Stimulated activated CD4-positive, alpha-beta T cell treated with anti-CD3 and anti-CD28 coated beads, Interleukin-15, amount 100 ng/mL, for 24 hours (primary cell): ENCODE data around the gene CYP3A4.
"Not testable (repeated sequence)": the region's sequence is repeated elsewhere in the genome, so short reads cannot be mapped to it uniquely, and the experiment has no call there.

Experiments
- DNase-seq: peaks from one replicate; pipeline ENCODE4 v3.0.0-alpha.2; 2020

CYP3A4 gene

DNA sequence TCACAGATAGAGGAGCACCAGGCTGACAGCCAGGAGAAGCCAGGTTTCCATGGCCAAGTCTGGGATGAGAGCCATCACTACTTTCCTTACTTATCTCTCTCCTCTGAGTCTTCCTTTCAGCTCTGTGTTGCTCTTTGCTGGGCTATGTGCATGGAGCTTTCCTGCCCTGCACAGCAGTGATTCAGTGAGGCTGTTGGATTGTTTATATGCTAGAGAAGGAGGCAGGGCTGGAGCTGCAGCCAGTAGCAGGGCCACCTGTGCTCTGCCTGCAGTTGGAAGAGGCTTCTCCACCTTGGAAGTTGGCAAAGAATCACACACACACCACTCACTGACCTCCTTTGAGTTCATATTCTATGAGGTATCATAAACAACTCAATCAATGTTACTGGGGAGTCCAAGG is at the start of gene CYP3A4:
Gene CYP3A4, minus strand, starts transcription at position 178 of the 400 bp plus-strand sequence. Its CDS starts 103 bp downstream, at position 75.
- no peak for DNase-seq

DNA sequence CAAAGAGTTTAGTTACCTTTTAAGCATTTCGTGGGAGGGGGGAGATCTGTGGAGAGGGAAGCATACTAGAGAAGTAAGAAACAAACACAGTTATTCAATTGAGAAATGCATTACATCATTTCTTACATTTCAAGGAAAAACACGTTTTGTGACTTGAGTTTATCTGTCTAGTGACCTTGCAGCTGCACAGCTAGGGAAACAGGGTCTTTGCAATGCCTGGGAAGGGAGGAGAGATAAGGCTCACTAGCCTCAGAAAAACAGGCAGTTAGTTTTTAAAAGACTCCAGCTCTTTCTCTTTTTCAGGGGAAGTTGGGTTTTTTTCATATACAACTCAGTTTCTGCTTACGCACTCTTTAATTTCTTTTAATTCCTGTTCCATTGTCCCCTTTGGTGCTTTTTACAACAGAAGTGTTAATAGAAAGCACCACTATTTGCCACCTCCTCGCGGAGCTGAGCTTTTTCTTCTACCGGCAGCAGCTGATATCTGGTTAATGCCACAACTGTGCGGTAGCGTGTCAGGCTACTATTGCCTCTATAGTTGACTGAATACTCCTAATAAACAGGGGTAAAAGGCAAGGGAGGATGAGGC is 49.4 kb upstream of the CYP3A4 start:
- DNase-seq = no peak

DNA sequence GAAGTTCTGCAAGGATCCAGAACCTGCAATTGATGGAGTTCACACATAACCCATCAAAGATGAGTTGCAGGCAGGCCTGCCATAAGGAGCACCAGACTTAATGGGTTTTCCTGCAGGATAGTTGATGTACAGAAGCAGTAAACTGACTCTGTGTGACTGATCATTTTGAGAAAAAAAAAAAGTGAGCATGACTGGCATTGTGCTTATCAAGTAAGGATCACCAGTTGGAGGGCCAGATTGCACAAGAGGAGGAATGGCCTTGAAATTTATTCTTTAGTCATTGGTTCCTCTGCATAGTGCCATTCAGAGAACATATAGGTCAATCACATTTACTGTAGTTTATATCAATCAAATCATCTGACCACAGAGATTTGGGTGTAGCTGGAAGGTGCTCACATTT is 47.6 kb upstream of the CYP3A4 start:
- DNase-seq = no peak

DNA sequence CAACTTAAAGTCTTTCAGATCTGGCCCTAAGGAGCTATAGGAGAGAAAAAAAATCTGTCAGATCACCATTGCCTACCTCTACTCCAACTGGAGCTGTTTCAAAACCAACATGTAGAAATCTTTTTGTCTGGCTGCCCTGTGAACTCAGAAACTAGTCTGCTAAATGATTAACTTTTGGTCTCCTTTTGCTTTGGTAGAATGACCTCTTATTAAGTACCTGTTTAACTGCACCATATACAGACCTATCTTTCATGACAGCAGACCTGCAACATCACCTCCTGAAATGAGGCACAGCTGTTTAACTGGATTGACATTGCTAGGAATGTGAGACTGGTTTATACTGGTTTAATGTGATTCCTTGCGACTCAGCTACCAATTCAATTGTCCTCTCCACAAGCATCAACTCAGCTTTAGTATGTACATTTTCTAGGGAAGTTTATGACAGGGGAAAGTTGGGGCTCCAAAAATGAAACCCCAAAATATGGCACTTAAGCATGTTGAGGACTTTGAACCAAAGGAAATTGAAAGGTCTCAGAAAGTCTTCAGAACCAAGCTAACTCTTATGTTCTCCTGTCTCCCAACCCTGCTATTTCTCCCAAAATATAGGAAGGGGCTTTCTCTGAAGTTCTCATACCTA is 45.7 kb upstream of the CYP3A4 start:
- no peak for DNase-seq

DNA sequence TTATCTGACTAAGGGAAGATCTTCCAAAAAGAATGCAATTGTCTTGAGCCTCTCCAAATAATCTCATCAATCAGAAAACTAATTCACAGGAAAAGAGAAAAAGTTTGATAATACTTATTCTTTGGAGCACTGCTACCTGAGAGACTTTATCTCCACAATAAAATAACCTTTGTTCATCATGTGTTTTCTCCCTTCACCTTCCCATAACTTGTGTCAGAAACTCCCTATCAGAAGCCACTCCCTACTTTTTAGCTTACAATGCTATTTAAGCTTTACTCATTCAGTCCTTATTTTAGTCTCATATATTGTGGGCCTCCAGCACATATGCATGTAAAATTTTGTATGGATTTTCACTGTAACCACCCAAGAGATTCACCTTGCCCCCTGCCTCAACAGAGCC is 44.8 kb upstream of the CYP3A4 start:
- DNase-seq = no peak

DNA sequence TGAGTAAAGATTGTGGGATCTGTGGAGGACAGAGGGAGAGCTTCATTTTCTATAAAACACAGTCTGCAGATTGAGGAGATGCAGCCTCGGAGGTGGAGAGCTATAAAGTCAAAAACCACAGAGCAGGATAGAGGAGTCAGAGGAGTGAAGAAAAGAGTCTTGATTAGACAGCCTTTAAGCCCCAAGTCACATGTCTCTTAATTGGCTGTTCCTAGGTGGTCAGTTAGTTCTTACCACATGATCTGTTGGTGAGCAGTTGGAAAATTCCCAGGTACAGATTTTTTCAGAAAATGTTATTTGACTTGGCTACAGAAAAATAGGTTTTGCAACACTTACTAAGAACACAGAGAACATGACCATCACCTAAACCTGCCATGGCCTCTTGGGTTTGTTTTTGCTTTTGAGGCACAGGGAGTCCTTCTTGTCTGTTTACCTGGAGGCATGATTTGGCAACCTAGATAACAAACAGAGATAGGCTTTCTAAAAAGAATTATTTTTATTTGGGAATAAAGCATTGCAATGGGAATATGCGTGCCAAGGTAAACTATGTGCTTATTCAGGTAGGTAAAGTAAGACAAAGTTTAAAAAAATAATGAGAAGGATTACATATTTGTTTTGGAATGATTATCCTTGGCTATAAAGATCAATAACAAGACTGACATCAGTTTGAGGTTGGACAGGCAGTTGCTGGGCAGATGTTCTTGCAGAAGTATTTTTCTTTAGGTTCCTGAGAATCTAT is 43.2 kb upstream of the CYP3A4 start:
- no peak for DNase-seq

DNA sequence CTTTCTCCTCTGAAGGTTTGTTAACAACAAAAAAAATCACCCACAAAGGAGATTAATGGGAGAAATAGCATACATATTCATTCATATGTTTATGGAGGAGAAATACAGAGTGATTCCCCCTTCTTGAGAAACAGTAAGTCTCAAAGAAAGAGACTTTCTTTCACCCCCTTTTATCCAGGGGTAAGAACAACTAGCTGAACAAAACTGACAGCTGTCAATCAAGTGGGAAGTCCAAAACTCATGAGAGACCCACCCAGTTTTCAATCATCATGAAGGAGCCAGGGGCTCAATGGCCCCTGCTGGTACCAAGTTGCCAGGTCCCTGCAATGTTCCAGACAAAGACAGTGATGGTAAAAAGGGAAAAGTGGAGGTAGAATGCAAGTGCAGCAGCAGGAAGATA is 41.9 kb upstream of the CYP3A4 start:
- no peak for DNase-seq

DNA sequence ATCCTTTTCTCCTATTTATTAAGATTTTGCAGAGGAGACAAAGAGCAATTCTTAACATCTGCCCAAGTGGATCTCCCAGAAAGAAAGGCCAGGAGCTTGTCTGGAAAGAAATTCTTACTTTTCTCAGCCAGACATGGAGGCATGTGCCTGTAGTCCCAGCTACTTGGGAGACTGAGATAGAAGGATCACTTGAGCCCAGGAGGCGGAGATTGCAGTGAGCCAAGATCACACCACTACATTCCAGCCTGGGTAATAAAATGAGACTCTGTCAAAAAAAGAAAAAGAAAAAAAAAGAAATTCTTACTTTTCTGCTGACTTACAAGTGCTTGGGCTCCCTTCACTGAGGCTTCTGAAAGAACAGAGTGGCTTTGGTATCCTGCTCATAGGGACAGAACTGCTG is 41.5 kb upstream of the CYP3A4 start:
- no peak for DNase-seq

DNA sequence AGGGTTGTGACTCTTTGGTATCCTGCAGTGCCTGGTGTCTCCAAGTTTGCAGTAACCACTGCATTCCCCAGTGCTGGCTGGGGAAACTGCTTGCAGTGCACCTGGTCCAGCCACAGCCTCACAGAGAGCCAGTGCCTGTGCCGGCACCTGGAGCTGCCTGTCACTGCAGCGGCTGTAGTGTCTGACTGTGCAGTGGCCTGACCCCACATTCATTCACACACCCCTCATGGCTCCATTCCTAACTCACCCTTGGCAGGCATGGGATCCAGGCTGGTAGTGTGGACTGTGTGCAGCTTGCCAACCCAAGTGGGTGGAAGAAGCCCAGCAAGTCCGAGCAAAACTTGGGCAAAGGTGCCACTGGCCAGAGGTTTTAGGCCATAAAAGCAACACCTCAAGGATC is 40.1 kb upstream of the CYP3A4 start:
- DNase-seq = no peak

DNA sequence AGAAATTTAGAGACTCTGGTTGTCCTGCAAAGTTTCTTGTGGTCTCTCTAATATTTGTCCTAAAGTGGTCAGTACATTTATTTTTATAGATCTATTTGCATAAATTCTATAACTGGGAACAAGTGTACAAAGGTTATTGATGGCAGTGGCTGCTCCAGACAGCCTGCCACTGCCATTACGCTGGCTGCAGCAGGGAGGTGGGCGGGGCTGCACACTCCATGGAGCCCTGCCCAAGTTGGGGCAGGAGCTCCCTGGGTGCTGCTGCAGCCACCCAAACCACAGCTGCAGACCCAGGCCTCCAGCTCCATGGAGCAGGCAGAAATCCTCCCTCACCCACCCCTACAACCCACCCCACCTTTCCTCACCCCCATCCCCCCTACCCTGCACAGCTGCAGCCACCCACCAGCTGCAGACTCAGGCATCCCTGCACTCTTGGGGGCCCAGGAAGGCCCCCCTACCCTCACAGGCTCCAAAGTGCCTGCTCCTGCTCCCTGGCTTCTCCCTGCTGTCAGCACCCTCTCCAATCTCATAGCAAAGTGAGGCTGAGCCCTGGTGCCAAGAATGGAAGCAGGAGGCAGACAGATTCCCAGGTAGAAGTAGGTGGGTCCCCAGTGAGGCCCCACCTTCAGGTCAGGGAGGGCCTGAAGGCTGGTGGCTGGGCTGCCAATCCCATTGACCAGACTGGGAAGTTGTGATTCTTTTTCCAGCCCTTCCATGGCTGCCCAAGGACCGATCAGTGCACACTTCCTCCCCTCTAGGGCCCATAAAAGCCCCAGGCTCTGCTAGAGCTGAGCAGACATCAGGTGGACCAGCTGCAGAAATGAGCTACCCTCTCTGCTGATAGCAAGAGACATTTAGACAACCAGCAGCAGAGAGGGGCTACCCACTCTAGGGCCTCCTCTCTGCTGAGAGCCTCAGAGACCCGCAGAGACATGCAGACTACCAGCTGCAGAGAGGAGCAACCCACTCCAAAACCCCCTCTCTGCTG is 39.0 kb upstream of the CYP3A4 start:
- DNase-seq = no peak

DNA sequence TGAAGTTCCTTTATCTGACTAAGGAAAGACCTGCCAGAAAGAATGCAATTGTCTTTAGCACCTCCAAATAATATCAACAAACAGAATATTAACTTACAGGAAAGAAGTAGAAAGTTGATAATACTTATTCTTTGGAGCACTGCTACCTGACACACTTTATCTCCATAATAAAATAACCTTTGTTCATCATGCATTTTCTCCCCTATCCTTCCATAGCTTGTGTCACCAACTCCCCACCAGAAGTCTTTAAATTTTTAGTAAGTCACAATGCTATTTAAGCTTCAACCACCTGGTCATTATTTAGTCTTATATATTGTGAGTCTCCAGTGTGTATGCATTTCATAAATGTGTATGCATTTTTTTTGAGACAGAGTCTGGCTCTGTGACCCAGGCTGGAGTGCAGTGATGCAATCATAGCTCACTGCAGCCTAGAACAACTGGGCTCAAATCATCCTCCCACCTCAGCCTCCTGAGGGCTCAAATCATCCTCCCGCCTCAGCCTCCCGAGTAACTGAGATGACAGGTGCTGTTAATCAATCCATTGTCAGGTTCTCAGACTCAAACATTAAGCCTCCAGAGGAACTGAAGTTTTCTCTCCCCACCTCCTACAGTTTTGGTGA is 36.5 kb upstream of the CYP3A4 start:
- DNase-seq = no peak

DNA sequence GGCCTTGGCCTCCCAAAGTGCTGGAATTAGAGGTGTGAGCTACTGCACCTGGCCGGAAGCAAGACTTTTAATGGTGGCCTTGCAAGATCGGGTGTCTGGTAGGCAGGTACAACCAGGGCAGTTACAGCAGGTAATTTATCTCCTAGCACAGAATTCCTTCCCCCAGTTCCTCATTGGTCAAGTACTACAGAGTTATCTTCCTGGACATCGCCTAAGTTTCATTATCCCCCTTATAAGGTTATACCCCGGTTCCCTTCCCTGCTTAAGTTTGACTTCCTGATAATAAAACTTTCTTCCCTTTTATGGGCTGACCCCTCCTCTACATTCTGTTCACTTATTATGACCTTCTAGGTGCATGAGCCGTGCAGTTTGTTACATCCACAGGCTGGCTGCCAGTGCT is 24.8 kb upstream of the CYP3A4 start:
- no peak for DNase-seq

DNA sequence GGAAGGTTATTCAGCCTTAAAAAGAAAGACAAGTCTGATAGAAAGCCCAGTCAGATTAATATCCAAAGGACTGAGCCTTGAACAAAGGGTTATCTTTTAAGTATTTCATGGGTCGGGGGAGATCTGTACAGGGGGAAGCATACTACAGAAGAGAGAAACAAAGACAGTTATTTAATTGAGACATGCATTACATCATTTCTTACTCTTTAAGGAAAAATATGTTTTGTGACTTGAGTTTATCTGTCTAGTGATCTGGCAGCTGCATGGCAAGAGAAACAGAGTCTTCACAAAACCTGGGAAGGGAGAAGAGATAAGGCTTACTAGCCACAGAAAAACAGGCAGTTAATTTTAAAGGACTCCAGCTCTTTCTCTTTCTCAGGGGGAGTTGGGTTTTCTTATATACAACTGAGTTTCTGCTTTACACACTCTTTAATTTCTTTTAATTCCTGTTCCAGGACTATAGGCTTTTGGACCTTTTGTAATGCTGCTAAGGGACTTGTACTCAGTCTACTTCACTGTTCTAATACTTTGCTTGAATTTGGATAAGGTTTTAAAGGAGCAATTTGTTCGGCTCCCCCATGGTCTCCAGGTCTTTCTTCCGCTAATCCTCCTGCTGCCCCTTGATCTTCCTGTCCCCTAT is 23.0 kb upstream of the CYP3A4 start:
- DNase-seq = no peak

DNA sequence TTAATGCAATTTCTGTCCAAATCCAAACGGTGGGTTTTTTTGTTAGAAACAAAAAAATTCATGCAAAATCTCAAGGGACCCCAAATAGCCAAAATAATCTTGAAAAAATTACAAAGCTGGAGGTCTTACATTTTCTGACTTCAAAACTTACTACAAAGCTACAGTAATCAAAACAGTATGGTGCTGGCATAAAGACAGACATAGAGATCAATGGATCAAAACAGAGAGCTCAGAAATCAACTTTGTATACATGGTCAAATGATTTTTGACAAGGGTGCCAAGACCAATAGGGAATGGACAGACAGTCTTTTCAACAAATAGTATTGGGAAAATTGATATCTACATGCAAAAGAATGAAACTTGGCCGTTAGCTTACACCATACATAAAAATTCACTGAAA is 21.7 kb upstream of the CYP3A4 start:
- no peak for DNase-seq

DNA sequence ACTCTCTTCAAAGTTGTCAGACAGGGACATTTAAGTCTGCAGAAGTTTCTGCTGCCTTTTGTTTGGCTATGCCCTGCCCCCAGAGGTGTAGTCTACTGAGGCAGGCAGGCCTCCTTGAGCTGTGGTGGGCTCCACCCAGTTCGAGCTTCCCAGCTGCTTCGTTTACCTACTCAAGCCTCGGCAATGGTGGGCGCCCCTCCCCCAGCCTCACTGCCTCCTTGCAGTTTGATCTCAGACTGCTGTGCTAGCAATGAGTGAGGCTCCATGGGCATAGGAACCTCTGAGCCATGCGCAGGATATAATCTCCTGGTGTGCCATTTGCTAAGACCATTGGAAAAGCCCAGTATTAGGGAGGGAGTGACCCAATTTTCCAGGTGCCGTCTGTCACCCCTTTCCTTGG is 19.1 kb upstream of the CYP3A4 start:
- DNase-seq = not testable (repeated sequence)

DNA sequence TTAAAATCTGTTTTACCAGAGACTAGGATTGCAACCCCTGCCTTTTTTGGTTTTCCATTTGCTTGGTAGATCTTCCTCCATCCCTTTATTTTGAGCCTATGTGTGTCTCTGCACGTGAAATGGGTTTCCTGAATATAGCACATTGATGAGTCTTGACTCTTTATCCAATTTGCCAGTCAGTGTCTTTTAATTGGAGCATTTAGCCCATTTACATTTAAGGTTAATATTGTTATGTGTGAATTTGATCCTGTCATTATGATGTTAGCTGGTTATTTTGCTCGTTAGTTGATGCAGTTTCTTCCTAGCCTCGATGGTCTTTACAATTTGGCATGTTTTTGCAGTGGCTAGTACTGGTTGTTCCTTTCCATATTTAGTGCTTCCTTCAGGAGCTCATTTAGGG is 17.4 kb upstream of the CYP3A4 start:
- DNase-seq = not testable (repeated sequence)

DNA sequence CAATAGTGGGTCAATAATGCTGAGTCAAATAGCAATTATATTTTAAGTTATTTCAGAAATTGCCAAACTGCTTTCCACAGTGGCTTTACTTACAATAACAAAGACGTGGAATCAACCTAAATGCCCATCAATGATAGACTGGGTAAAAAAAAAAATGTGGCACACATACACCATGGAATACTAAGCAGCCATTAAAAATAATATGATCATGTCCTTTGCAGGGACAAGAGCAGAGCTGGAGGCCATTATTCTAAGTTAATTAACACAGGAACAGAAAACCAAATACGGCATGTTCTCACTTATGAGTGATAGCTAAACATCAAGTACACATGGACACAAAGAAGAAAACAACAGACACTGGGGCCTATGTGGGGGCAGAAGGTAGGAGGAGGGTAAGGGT is 15.0 kb upstream of the CYP3A4 start:
- no peak for DNase-seq

DNA sequence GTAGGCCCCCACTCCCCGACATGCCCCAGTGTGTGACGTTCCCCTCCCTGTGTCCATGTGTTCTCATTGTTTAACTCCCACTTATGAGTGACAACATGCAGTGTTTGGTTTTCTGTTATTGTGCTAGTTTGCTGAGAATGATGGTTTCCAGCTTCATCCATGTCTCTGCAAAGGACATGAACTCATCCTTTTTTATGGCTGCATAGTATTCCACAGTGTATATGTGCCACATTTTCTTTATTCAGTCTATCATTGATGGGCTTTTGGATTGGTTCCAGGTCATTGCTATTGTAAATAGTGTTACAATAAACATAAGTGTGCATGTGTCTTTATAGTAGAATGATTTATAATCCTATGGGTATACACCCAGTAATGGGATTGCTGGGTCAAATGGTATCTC is 11.9 kb upstream of the CYP3A4 start:
- not testable (repeated sequence) for DNase-seq

DNA sequence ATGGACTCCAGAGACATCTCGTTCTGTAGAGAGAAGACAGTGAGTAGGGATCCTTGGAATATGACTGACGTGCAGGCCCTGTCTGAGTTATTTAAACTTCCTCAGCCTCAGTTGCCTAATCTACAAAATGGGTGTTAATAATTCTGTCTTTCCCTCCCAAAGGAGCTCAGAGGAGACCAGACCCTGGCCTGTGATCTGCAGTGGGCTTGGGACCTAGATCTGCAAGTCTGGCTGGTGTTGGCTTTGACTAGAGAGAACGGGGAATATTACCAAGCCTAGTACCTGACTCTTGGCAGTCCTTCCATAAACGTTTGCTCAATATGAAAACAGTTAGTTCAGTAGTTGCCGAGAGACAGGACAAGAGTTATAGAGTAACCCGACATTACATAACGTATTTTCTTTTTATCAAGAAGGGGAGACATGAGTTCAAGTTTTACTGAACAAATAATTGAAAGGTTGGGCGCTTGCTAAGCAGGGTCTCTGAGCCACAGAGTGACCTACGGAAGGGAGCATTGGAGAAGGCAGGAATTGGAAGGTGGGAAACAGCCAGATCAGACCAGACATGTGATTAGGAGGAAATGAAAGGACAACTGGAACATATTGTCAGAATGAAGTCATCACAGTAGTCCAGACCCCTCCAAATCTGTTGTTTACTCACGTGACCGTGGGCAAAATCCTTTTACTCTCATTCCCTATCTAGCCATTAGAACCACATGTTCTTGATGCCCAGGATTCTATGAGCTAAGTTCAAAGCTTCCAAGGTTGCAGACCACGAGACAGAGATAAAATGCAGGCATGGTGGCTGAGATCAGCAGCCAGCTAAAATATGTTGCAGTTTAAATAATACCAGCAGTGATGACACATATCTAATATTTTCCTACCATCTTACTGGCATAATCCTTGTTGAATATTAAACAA is 10.9 kb upstream of the CYP3A4 start:
- no peak for DNase-seq

DNA sequence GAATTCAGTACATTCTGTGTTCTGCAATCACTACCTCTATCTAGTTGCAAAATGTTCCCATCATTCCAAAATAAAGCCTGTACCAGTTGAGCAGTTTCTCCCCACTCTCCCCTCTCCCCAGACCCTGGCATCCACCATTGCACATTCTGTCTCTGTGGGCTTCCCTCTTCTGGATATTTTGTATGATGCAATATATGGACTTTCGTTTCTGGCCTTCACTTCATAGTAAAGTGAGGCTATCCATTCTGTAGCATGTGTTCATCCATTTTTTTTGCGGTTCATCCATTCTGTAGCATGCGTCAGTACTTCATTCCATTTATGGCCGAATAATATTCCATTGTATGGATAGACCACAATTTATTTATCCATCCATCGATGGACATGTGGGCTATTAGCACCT is 9.5 kb upstream of the CYP3A4 start:
- no peak for DNase-seq

DNA sequence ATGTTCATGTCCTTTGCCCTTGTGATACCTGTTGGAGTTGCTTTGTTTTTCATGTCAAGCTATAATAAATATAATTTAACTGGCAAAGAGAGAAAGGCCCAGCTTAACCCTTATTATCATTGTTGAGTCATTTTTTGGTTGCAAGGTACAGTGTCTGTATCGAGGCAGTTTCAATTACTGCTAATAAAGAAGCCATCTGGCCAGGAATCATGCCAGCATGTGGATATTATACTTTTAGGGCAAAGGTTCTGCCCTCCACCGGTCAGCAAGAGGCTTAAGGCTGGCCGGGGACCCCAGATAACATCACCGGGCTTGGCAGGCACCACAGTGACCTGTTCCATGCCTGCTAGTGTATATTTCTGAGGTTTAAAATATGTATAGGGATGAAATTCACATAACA is 9.0 kb upstream of the CYP3A4 start:
- no peak for DNase-seq
